ENCODE measurements around the gene DCAF12.

GRCh38 chr9:34065541-34065940 lies 61.0 kb downstream of the DCAF12 start:
- TF ChIP-seq CTCF (IDR thresholded peaks at IDR 0.05): no peak
- TF ChIP-seq POLR2A (IDR thresholded peaks at IDR 0.05): no peak

Measured in Peyer's patch (tissue), 4 donors.